GM13976 (cell line): ENCODE results near the gene EFNB1.

Source experiments
- DNase-seq: peaks from one replicate; pipeline ENCODE4 v3.0.0; 2012; ENCODE audit warnings: low spot score
- CTCF ChIP-seq: IDR thresholded peaks from 2 replicates; pipeline ENCODE4 v1.5.1; 2012; ENCODE audit warnings: borderline replicate concordance, mild to moderate bottlenecking; ENCODE audit not compliant: insufficient read depth; ENCODE audit errors: extremely low read depth, missing control alignments, control extremely low read depth
- in situ Hi-C: fragments of 300-500 bp; cut with MboI; formaldehyde crosslinking; loops from one replicate; pipeline ENCODE4 v1.12.0; 2022; ENCODE audit warnings: low sequenced_read_pairs, mixed read lengths, inconsistent platforms; ENCODE audit not compliant: unreplicated experiment

EFNB1 gene

GRCh38 chrX:68822641-68823410 lies 6.0 kb upstream of the EFNB1 start:
- TF ChIP-seq CTCF, result peak; percentile 48
- peak; percentile 44 for DNase-seq
- in situ Hi-C loops, result loop anchor here (10.0 kb wide), 2 partner anchors 402 to 462 kb away; no protein-coding TSS in a partner anchor

- DNase-seq, result no peak
- TF ChIP-seq CTCF, result no peak
- in situ Hi-C loops, result loop anchor here (10.0 kb wide), 2 partner anchors 401 to 461 kb away; no protein-coding TSS in a partner anchor
These were observed 5.2 kb upstream of the EFNB1 start for GRCh38 chrX:68823413-68824151.

- no peak for TF ChIP-seq CTCF
- in situ Hi-C loops, result loop anchor here (10.0 kb wide), 2 partner anchors 401 to 461 kb away; no protein-coding TSS in a partner anchor
- no peak for DNase-seq
These were observed 4.7 kb upstream of the EFNB1 start for GRCh38 chrX:68824152-68824433.

- in situ Hi-C loops, result loop anchor here (10.0 kb wide), 2 partner anchors 400 to 460 kb away; no protein-coding TSS in a partner anchor
- TF ChIP-seq CTCF, result no peak
- no peak for DNase-seq
These were observed 4.2 kb upstream of the EFNB1 start for GRCh38 chrX:68824565-68825125.

GRCh38 chrX:68826113-68826980 lies 2.5 kb upstream of the EFNB1 start:
- DNase-seq, result no peak
- in situ Hi-C loops, result loop anchor here (10.0 kb wide), 2 partner anchors 398 to 458 kb away; no protein-coding TSS in a partner anchor
- TF ChIP-seq CTCF, result no peak

- DNase-seq, result no peak
- TF ChIP-seq CTCF, result no peak
- in situ Hi-C loops, result loop anchor here (10.0 kb wide), 2 partner anchors 398 to 458 kb away; no protein-coding TSS in a partner anchor
These were observed 1.6 kb upstream of the EFNB1 start for GRCh38 chrX:68827256-68827655.
